ENCODE measurements around the gene DBNL. TPM values are rescaled to one million over a fixed set of nuclear protein-coding genes. Genes with fewer than 3 reads are reported as not detected.

The DBNL gene
- total and polyA plus RNA-seq, 7 donors: 76.7 to 149 (median 91.9) TPM

DNA sequence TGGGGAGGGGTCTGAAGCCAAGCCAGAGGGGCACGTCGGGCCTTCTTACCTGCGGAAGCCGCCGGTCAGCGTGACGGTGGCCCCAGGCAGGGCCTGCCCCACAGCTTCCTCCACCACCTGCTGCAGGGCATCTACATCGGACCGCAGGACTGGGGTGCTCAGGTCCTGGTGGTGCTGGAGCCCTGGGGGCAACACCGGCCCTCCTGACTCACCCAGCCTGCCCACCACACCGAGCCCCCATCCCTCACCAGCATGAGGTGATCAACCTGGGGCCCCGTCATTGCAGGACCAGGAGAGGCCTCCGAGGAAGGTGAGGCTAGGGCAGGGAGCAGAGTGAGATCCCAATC is 29.8 kb downstream of the DBNL start:
- H3K9me3 ChIP-seq: no peaks in the 10 kb centered on the region
- TF ChIP-seq POLR2A (IDR thresholded peaks at IDR 0.05) (no peak), EP300 (IDR thresholded peaks at IDR 0.05) (no peak), POLR2AphosphoS5 (IDR thresholded peaks at IDR 0.05) (no peak), CTCF (IDR thresholded peaks at IDR 0.05) (no peak)
- H3K36me3 ChIP-seq: peaks cover 26 to 68% (median 32%) of the 10 kb centered on the region in 4 donors
- 81 to 84% methylated on average over 13 of the region's 13 CpGs for WGBS, 2 donors
- H3K27me3 ChIP-seq: no peaks in the 10 kb centered on the region
- H3K4me3 ChIP-seq: no peak overlapping the region
- intact Hi-C loops (cut with DNase I): no loop called here
- H3K4me1 ChIP-seq: peaks cover 0 to 26% (median 24%) of the 10 kb centered on the region in 4 donors
- H3K27ac ChIP-seq: peak overlapping the region; percentile 60 to 77 (median 62)
- no peak for DNase-seq

- Histone ChIP-seq H3K4me1 (peaks cover 0 to 26% (median 25%) of the 10 kb centered on the region in 4 donors), H3K4me3 (no peak overlapping the region), H3K36me3 (peaks cover 36 to 80% (median 43%) of the 10 kb centered on the region in 4 donors), H3K9me3 (no peaks in the 10 kb centered on the region), H3K27ac (no peak overlapping the region), H3K27me3 (no peaks in the 10 kb centered on the region)
- intact Hi-C loops (cut with DNase I): no loop called here
- WGBS, 2 donors: 90 to 93% methylated on average over 17 of the region's 17 CpGs
- TF ChIP-seq CTCF (IDR thresholded peaks at IDR 0.05) (no peak), POLR2A (IDR thresholded peaks at IDR 0.05) (no peak), EP300 (IDR thresholded peaks at IDR 0.05) (no peak), POLR2AphosphoS5 (IDR thresholded peaks at IDR 0.05) (no peak)
- peak; percentile 52 for DNase-seq
Measured at GRCh38 chr7:44075296-44076075, 31.0 kb downstream of the DBNL start.

DNA sequence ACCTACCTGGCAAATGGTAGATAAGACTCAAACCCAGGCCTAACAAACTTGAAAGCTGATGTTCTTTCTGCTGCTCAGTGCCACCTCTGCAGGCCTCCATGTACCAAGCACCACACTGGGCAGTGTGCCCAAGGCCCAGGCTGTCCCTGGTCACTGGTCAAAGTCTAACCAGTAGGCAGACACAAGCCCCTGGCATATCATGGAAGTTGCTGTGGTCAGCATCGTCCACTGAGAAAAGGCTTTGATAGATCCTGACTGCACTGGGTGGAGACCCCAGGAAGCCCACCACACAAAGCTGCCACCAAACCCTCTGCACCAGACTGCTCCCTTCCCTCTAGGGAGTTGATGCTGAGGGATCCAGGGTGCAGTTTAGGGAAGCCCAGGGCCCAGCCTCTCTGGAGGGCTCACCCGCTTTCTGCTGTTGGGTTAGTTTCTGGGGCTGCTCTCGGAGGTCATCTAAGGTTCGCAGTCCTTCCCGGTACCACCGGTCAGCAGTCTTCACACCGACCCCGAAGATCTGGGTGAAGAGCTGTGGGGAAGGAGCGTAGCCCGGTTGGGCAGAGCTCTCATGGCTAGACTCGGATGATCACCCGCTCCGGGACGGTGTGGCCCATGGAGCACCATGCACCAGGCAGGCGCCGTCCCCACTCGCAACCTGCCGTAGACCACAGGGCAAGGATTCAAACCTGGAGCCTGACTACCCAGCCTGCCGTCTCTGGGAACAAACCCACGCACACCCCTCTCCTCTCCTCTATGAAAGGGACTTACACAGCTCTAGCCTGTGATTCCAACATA is 31.8 kb downstream of the DBNL start:
- H3K27ac ChIP-seq: no peak overlapping the region
- 96 to 97% methylated on average over 20 of the region's 20 CpGs for WGBS, 2 donors
- H3K27me3 ChIP-seq: no peaks in the 10 kb centered on the region
- peaks cover 39 to 81% (median 48%) of the 10 kb centered on the region in 4 donors for H3K36me3 ChIP-seq
- H3K9me3 ChIP-seq: no peaks in the 10 kb centered on the region
- no peak for TF ChIP-seq EP300 (IDR thresholded peaks at IDR 0.05)
- no peak for TF ChIP-seq POLR2AphosphoS5 (IDR thresholded peaks at IDR 0.05)
- TF ChIP-seq CTCF (IDR thresholded peaks at IDR 0.05): no peak
- TF ChIP-seq POLR2A (IDR thresholded peaks at IDR 0.05): no peak
- peak; percentile 60 for DNase-seq
- H3K4me3 ChIP-seq: no peak overlapping the region
- H3K4me1 ChIP-seq: peaks cover 0 to 34% (median 32%) of the 10 kb centered on the region in 4 donors
- intact Hi-C loops (cut with DNase I): no loop called here

DNA sequence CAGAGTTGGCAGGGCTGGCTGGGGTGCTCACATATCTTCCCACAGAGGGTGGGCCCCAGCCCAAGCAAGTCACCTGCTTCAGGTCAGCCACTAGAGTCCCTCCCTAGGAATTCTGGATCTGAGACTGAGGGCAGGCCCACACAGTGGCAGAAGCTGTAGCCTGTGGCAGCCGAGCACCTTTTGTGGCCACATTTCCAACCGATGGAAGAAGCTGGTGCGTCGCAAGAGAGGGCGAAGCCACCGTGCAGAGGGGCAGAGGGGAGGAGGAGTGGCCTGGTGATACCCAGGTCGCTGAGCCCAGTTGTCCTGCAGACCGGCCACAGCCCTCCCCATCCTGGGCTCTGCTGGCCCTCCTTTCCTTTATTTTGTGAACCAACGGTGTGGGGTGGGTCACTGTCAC is 32.6 kb downstream of the DBNL start:
- Histone ChIP-seq H3K27me3 (no peaks in the 10 kb centered on the region), H3K4me3 (no peak overlapping the region), H3K9me3 (no peaks in the 10 kb centered on the region), H3K36me3 (peaks cover 39 to 81% (median 48%) of the 10 kb centered on the region in 4 donors), H3K27ac (peak overlapping the region in 1 of 4 donors; percentile 27), H3K4me1 (peaks cover 0 to 34% (median 32%) of the 10 kb centered on the region in 4 donors)
- WGBS, 2 donors: 90 to 91% methylated on average over 9 of the region's 9 CpGs
- TF ChIP-seq CTCF (IDR thresholded peaks at IDR 0.05) (no peak), POLR2AphosphoS5 (IDR thresholded peaks at IDR 0.05) (no peak), POLR2A (IDR thresholded peaks at IDR 0.05) (no peak), EP300 (IDR thresholded peaks at IDR 0.05) (no peak)
- peak; percentile 40 for DNase-seq
- intact Hi-C loops (cut with DNase I): no loop called here
